Measurements from ENCODE around the gene PPIP5K1. TPM values are rescaled to one million over a fixed set of nuclear protein-coding genes. Genes with fewer than 3 reads are reported as not detected.

Gene PPIP5K1
- total and polyA plus RNA-seq, 9 of the 15 experiments (the other 6 are each of a cell fraction or from before 2014, with no cell fraction given) = 2.5 to 74.6 (median 35.1) TPM

DNA sequence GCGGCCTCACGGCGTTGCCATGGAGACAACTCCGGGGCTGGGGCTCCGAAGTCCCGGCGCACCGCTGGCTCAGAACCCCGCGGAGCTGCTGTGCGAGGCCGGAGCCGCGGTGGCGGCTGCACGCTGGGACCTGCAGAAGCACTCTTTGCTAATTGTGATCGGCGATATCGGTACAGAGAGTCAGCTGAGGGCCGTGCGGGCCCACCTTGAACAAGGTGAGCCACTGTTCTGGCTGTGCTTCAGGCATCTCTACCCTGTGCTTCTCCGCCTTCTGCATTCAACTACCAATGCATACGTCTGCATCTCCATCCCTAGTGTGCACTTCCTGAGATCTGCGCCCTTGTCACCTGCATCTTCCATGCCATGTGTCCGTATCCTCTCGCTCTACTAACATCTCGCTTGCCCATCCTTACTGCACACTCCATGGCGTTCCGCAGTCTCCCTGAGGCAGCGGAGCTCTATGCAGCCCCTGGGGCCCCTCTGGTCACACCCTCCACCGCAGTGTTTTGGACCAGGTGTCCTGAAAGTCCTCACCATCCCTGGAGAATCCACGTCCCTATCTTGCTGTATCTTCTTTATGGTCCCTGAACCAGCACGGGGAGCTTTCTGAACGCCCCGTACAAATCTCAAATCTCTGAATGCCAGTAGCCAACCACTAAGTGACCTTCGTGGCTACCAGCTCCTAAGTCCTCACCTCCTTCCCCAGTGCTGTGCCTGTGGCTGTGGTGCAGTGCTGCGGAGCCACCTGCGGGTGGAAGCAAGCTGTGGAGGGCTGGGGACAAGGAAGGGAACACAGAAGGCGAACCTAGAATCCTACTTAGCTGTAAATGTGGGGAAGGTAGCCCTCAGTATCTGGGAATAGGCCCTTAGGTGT is 78.8 kb downstream of the PPIP5K1 start (continued):
- TF ChIP-seq, protein P1, sequence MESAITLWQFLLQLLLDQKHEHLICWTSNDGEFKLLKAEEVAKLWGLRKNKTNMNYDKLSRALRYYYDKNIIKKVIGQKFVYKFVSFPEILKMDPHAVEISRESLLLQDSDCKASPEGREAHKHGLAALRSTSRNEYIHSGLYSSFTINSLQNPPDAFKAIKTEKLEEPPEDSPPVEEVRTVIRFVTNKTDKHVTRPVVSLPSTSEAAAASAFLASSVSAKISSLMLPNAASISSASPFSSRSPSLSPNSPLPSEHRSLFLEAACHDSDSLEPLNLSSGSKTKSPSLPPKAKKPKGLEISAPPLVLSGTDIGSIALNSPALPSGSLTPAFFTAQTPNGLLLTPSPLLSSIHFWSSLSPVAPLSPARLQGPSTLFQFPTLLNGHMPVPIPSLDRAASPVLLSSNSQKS (CRISPR knock-in tag; IDR thresholded peaks at IDR 0.05) = no peak
- no peak for TF ChIP-seq CHD1 (IDR thresholded peaks at IDR 0.05; ENCODE audit: low read length)
- TF ChIP-seq HNRNPL (IDR thresholded peaks at IDR 0.05; ENCODE audit: low read depth, low read length) = no peak
- no peak for TF ChIP-seq SMARCA4 (IDR thresholded peaks at IDR 0.05)
- TF ChIP-seq PHTF2 (CRISPR knock-in tag; IDR thresholded peaks at IDR 0.05) = no peak
- no peak for TF ChIP-seq HDAC8 (tag; IDR thresholded peaks at IDR 0.05)
- no peak for TF ChIP-seq ZNF586 (CRISPR knock-in tag; conservative IDR thresholded peaks at IDR 0.05)
- TF ChIP-seq NR1H2 (CRISPR knock-in tag; IDR thresholded peaks at IDR 0.05) = no peak
- no peak for TF ChIP-seq CCAR2 (IDR thresholded peaks at IDR 0.05; ENCODE audit: low read depth, low read length)
- TF ChIP-seq PTRF (tag; IDR thresholded peaks at IDR 0.05) = no peak
- TF ChIP-seq HNRNPUL1 (IDR thresholded peaks at IDR 0.05; ENCODE audit: low read length) = no peak
- TF ChIP-seq, protein P2, sequence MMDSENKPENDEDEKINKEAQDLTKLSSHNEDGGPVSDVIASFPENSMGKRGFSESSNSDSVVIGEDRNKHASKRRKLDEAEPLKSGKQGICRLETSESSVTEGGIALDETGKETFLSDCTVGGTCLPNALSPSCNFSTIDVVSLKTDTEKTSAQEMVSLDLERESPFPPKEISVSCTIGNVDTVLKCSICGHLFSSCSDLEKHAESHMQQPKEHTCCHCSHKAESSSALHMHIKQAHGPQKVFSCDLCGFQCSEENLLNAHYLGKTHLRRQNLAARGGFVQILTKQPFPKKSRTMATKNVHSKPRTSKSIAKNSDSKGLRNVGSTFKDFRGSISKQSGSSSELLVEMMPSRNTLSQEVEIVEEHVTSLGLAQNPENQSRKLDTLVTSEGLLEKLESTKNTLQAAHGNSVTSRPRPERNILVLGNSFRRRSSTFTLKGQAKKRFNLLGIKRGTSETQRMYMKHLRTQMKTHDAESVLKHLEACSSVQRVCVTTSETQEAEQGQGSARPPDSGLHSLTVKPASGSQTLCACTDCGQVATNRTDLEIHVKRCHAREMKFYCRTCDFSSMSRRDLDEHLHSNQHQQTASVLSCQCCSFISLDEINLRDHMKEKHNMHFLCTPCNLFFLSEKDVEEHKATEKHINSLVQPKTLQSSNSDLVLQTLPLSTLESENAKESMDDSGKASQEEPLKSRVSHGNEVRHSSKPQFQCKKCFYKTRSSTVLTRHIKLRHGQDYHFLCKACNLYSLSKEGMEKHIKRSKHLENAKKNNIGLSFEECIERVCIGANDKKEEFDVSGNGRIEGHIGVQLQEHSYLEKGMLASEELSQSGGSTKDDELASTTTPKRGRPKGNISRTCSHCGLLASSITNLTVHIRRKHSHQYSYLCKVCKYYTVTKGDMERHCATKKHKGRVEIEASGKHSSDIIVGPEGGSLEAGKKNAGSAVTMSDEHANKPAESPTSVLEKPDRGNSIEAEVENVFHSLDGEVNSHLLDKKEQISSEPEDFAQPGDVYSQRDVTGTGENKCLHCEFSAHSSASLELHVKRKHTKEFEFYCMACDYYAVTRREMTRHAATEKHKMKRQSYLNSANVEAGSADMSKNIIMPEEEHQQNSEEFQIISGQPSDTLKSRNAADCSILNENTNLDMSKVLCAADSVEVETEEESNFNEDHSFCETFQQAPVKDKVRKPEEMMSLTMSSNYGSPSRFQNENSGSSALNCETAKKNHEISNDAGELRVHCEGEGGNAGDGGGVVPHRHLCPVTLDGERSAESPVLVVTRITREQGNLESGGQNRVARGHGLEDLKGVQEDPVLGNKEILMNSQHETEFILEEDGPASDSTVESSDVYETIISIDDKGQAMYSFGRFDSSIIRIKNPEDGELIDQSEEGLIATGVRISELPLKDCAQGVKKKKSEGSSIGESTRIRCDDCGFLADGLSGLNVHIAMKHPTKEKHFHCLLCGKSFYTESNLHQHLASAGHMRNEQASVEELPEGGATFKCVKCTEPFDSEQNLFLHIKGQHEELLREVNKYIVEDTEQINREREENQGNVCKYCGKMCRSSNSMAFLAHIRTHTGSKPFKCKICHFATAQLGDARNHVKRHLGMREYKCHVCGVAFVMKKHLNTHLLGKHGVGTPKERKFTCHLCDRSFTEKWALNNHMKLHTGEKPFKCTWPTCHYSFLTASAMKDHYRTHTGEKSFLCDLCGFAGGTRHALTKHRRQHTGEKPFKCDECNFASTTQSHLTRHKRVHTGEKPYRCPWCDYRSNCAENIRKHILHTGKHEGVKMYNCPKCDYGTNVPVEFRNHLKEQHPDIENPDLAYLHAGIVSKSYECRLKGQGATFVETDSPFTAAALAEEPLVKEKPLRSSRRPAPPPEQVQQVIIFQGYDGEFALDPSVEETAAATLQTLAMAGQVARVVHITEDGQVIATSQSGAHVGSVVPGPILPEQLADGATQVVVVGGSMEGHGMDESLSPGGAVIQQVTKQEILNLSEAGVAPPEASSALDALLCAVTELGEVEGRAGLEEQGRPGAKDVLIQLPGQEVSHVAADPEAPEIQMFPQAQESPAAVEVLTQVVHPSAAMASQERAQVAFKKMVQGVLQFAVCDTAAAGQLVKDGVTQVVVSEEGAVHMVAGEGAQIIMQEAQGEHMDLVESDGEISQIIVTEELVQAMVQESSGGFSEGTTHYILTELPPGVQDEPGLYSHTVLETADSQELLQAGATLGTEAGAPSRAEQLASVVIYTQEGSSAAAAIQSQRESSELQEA (IDR thresholded peaks at IDR 0.05; ENCODE audit: low read depth) = no peak
- peak; percentile 97 for TF ChIP-seq HNRNPLL (IDR thresholded peaks at IDR 0.05; ENCODE audit: low read depth, low read length, poor library complexity, severe bottlenecking)
- TF ChIP-seq PHF20 (IDR thresholded peaks at IDR 0.05; ENCODE audit: partially characterized antibody) = no peak
- TF ChIP-seq, protein P3, sequence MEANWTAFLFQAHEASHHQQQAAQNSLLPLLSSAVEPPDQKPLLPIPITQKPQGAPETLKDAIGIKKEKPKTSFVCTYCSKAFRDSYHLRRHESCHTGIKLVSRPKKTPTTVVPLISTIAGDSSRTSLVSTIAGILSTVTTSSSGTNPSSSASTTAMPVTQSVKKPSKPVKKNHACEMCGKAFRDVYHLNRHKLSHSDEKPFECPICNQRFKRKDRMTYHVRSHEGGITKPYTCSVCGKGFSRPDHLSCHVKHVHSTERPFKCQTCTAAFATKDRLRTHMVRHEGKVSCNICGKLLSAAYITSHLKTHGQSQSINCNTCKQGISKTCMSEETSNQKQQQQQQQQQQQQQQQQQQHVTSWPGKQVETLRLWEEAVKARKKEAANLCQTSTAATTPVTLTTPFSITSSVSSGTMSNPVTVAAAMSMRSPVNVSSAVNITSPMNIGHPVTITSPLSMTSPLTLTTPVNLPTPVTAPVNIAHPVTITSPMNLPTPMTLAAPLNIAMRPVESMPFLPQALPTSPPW (CRISPR knock-in tag; IDR thresholded peaks at IDR 0.05) = no peak
- TF ChIP-seq HLTF (IDR thresholded peaks at IDR 0.05) = no peak

Data from K562 (cell line).